Uterus (tissue), 2 donors: ENCODE results near the gene PNKD.

Experiments
- POLR2A ChIP-seq, 2 donors: fragments of 450-650 bp; IDR thresholded peaks; one replicate each; pipeline ENCODE4 v1.6.1; 2016; ENCODE audit warnings: antibody characterized with exemption in 2 of 2, mild to moderate bottlenecking in 1 of 2, moderate library complexity in 1 of 2
- TF ChIP-seq, protein P1 (sequence below), 4 experiments: fragments of 200-600 bp in 2 of 4; fragments of 450-650 bp in 2 of 4; sonication (generic) in 2 of 4; IDR thresholded peaks; one replicate each; pipeline ENCODE4 v1.5.1; 2016 to 2019; ENCODE audit warnings: antibody characterized with exemption in 4 of 4, mild to moderate bottlenecking in 2 of 4, moderate library complexity in 1 of 4

DNA sequence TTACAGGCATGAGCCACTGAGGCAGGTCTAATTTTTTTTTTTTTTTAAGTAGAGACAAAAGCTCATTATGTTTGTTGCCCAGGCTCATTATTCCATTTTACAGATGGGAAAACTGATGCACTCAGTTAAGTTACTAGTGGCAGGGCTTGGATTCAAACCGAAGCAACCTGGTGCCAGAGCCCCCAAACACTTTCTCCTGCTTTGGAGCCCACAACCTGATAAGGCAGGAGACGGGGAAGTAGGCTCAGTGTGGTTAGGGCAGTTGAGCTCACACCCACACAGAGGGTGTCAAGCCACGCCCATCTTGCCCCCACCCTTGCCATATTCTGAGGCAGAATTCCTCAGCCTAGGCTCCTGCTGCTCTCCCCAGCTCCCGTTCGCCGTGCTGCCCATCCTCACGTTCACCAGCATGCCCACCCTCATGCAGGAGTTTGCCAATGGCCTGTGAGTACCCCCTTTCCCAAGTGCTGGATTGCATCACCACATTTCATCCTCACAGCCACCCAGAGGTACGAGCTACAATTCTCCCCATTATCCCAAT lies 123.5 kb downstream of the PNKD start:
- TF ChIP-seq, protein P1, sequence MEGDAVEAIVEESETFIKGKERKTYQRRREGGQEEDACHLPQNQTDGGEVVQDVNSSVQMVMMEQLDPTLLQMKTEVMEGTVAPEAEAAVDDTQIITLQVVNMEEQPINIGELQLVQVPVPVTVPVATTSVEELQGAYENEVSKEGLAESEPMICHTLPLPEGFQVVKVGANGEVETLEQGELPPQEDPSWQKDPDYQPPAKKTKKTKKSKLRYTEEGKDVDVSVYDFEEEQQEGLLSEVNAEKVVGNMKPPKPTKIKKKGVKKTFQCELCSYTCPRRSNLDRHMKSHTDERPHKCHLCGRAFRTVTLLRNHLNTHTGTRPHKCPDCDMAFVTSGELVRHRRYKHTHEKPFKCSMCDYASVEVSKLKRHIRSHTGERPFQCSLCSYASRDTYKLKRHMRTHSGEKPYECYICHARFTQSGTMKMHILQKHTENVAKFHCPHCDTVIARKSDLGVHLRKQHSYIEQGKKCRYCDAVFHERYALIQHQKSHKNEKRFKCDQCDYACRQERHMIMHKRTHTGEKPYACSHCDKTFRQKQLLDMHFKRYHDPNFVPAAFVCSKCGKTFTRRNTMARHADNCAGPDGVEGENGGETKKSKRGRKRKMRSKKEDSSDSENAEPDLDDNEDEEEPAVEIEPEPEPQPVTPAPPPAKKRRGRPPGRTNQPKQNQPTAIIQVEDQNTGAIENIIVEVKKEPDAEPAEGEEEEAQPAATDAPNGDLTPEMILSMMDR (IDR thresholded peaks at IDR 0.05): no peak
- no peak for TF ChIP-seq POLR2A (IDR thresholded peaks at IDR 0.05)
